CD4-positive, alpha-beta T cell treated with Interleukin-15 for 4 hours (primary cell): ENCODE measurements around the gene CAPZA3.
"Not testable (repeated sequence)": the region's sequence is repeated elsewhere in the genome, so short reads cannot be mapped to it uniquely, and the experiment has no call there.

Experiments
- DNase-seq: peaks from one replicate; pipeline ENCODE4 v3.0.0-alpha.2; 2020; ENCODE audit warnings: low spot score

CAPZA3 gene, protein sequence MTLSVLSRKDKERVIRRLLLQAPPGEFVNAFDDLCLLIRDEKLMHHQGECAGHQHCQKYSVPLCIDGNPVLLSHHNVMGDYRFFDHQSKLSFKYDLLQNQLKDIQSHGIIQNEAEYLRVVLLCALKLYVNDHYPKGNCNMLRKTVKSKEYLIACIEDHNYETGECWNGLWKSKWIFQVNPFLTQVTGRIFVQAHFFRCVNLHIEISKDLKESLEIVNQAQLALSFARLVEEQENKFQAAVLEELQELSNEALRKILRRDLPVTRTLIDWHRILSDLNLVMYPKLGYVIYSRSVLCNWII

DNA sequence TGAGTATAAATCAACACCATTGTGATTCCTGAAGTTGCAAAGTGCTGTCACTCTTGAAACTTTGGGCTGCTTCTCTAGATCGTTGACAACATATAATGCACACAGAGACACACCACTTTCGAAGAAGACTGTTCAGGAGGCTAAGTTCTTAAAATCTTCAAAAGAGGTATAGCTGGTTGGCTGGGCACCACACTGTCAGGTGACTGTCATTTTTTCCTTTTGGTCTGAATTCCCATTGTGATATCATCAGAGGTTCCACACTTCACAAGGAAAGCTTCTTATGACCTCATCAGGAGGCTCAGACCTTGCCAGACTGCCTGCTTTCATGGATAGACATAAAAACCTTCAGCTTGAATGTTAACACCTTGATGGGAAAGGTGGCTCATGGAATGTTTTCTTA lies at the start of gene CAPZA3, which contains the start of gene PLCZ1:
TSS of gene CAPZA3 (plus strand) at position 301 of the 400 bp plus-strand sequence. CDS start 150 bp downstream, outside the sequence.
TSS of gene PLCZ1 (minus strand) at position 194 of the 400 bp plus-strand sequence. CDS start 641 bp downstream, outside the sequence.
- DNase-seq, result no peak

DNA sequence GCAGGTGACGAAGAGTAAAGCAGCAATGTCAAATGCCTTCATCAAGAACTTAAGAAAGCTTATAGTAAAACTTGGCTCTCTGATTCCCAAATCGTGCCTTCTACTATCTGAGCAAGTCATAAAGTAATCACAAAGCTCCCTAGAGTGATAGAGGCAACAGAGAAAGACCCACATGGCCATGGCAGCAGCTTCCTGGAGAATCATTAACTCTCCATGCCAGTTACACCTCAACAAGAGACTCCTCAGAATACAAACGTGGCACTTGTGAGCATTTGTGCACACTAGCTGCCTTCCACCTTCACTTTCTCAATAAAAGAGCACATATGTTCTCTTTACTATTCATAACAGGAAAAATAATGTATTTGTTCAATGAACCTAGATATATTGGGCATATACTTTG lies 48.1 kb upstream of the CAPZA3 start:
- no peak for DNase-seq

DNA sequence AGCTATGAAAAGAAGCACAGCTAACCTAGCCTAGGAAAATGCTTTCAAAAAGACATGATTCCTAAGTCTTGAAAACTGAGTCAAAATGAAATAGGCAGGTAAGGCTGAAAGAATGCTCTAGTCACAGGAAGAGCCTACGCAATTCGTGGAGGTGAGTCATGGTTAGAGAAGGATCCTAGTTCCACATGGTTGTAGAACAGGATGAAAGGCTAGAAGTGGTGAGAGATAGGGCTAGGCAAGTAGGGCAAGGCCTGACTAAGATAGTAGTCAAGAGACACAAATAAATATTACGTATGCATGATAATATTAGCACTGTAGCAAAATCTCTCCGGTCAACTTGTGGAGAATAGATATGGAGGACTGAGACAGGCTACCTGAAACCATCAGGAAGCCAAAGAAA lies 47.3 kb upstream of the CAPZA3 start:
- no peak for DNase-seq

DNA sequence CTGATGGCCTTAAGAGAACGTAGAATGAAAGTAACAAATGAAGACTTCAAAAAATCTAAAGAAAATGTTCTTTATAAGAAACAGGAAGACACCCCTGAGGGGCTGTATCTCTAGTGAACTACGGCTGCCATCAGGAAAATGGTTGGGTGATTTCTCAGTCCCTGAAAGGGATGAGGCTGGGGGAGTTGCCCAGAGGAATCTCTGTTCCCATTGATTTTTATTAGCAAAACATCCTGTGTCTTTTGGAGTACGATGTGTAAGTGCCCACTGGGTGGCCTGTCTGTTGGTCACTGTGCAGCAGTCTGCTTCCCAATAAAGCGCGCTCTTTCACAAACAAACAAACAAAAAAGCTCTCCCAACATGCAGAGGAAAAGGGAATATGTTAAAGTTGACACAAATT lies 43.9 kb upstream of the CAPZA3 start:
- DNase-seq, result not testable (repeated sequence)

DNA sequence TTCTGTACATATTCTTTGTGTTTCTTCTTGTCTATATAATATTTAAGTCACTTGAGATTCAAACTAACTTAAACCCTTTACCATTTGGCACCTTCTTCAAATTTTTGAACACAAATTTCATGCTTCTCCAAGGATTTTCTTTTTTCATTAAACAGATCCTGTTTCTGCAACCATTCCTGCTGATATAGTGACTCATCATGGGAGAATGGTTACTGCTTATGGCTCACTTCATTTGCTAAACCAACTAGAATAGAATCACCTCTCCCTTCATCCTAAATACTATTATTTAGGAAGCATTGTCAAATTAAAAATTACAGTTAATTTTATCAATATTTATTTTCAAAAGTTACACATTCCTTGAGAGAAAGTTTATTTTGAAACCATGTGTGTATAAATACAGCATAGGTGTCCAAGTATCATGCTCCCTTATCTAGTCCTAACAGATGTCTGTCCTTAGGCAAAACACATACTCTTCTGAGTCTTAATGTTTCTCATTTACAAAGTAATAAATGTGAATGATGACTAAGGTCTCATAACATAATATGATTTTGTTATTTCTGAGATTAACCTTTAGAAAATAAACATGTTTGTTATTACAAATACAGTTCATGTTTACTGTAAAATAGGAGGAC lies 40.8 kb upstream of the CAPZA3 start:
- no peak for DNase-seq

DNA sequence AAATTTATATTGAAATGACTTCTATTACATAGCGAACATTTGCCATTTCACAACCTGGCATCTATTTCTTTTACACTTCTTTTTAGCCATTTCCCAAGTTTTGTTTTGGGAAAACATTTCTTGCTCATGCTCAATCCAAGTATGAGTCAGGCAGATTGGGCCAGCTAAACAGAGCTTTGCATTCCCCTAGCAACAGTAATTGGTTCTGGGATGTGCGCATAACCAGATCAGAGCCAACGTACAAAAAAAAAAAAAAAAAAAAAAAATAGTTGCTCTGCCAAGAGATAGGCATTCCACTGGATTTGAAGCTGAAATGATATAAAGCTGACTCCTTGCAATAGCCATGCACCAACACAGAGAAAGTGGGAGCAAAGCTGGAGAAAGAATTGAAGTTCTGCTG lies 37.6 kb upstream of the CAPZA3 start:
- DNase-seq, result no peak

DNA sequence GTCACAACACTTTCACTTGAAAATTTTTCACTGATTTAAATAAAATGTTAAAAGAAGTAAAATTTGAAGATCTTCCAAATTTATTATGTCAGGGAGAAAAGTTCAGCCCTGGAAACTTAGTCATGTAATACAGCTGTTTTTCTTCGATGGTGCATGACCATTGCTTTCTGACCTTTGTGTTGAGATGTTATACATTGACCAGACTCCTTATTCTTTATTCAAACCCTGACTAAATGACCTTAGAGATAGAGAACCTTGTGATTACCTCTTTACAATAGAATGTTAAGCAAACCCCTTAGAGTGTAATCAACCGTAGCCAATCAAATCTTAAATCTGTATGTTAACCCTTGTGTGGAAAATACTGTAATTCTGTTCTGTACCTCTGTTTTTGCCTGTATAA lies 34.6 kb upstream of the CAPZA3 start:
- DNase-seq, result no peak

DNA sequence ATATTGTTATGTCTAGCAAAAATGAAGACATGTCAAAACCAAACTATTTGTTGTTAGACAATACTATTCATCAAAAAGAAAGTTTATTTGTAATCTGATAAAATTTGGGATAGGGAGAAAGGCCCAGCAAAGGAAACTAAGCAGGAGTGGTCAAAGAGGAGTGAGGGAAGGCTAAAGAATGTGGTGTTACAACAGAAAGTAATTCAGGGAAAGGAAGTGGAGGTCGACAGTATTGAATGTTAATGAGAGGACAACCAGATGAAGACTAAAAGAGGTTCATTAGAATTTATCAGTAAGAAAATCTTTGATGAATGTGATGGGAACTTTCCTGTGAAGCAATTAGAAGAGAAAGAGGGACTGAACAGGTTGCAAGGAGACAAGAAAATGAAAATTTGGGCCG lies 34.0 kb upstream of the CAPZA3 start:
- DNase-seq, result no peak

DNA sequence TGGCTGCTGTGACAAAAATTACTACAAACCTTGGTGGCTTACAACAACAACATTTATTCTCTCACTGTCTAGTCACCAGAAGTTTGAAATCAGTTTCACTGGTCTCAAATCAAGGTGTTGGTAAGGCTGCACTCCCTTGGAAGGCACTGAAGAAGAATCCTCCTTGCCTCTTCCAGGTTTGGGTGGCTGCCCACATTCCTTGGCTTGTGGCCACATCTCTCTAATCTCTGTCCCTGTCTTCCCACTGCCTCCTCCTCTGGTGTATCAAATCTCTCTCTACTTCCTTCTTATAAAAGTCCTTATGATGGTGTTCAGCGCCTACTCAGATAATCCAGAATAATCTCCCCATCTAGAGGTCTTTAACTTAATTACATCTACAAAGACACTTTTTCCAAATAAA lies 31.1 kb upstream of the CAPZA3 start:
- DNase-seq, result no peak

DNA sequence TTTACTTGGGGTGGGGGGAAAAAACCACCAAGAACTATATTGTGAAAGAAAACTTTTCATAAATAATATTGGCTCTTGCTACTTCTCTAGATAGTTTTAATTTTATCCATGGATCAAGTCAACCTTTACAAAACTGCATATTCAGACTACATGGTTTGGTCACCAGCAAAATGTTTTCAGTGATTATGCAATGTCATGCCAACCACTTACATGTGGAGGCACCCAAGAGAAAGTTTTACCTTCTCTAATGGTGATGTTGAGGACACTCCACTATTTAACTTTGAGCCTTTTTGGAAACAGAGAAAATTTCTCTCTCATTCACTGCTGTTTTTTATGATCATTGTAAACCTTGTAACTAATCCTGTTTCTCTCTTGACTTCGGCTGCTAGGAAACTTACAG lies 21.7 kb upstream of the CAPZA3 start:
- no peak for DNase-seq

DNA sequence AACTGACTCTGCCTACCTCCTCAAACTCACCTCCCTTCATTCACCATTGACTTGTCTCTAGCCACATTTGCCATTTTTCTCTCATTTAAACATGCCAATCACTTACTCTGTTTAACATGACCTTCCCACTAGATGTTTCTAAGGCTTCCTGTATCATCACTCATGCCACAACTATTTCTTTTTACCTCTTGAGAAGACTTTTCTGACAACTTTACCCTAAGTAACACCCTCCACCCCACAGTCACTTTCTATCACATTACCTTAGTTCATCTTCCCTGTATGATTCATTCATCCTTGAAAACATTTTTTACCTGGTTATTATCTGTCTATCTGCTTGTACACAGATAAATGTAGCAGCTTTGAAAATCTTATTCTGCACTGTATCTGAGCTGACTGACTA lies 19.5 kb upstream of the CAPZA3 start:
- DNase-seq, result no peak

DNA sequence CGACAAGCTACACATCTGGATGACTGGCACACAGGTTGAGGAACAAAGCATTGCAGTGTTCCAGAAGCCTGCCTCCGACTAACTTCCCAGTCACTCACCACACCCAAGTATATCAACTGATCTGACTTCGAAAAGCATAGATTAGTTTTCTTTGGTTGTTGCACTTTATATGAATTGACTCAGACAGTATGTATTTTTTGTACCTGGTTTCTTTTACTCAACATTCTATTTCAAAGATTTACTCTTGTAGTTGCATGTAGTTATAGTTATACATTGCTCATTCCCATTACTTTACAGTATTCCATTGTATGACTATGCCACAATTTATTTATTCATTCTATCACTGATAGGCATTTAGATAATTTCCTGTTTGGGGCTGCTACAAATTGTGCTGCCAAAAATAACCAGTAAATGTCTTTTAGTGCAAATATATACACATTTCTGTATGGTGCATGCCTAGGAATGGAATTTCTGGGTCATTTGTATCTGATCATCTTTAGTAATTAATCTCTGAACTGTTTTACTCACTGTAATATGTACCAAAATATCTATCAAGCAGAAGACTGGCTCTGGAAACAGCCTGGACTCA lies 17.9 kb upstream of the CAPZA3 start:
- DNase-seq, result no peak

DNA sequence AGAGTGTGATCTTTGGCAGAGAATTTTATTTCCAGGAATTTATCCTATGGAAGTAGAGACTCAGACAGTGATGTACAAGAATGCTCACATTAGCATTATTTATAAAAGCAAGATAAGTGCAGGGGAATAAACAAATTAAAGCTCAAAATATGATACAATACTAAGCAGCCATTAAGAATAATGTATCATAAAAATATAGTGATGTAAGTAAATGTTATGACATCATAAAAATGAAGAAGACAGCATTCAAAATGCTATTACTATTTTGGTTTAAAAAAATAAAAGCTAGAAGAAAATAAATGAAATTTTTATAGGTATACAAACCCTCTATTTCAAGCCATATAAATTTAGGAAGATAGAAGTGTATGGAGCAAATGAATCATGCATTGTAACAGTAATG lies 17.2 kb upstream of the CAPZA3 start:
- no peak for DNase-seq

DNA sequence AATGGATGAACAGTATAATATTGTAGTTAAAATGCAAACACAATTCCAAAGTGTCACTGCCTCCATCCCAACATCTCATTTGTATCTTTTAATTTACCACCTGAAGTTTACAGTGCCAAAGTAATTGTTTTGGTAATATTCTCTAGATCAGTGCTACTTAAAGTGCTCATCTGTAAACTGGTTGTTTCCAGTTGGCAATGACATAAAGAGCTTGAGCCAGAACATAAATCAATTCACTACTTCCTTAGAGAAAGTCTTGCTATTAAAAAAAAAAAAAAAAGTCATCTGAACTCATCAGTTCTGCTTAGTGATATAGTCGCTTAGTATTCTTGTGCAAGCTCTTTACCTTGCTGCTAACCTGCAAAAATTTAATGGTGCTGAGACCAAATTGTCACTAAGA lies 16.5 kb upstream of the CAPZA3 start:
- no peak for DNase-seq

DNA sequence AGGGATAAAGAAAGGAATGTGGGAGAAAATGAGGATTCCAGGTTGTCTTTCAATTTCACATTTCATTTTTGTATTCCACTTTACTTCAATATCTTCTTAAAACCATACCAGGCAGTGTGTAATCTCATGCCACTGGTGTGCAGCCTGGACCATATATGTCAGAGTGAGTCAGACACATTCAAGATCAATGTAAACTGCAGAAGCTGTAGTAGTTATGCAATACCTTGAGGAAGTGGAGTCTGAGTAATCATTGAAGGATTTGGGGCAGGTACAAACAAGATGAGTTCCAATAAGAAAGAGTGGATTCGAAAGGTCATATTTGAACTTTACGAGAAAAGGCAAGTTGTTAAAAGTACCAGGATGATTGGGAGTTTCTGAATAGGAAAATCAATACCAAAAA lies 14.2 kb upstream of the CAPZA3 start:
- no peak for DNase-seq

DNA sequence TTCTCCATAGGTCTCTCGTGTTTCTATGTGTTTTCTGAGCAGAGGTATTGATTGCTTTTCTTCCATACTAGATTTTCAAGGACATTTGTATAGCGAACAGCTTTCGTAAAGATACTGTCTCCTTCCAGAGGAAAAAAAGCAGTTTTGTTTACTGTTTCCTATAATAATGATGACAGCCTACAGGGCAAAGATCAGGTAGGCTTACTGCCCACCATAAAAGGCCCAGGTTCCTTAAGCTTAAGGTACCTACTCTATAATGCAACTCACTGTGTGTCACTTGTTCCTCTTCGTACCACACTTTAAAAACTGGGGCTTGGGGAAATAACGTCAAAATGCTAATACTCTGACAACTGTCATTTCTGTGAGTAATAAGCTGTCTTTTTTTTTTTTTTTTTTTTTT lies 6.8 kb upstream of the CAPZA3 start:
- no peak for DNase-seq

DNA sequence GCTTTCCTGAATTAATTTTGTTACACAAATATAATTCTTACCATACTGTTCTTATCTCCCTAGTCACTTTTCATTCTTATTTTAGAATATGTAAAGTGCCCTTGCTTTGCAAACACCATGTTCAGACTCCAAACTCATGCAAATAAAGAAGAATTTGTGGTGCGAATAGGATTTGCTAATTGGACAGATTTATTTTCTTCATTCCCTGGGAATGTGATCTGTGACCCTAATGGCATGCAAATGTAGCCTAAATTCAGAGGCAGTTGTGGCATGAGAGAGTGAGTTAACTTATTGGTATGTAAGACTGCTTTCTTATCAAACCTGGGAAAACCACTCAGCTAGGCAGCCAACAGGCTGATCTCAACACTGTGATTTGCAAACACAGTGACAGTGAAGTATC lies 10.0 kb downstream of the CAPZA3 start:
- DNase-seq, result no peak

DNA sequence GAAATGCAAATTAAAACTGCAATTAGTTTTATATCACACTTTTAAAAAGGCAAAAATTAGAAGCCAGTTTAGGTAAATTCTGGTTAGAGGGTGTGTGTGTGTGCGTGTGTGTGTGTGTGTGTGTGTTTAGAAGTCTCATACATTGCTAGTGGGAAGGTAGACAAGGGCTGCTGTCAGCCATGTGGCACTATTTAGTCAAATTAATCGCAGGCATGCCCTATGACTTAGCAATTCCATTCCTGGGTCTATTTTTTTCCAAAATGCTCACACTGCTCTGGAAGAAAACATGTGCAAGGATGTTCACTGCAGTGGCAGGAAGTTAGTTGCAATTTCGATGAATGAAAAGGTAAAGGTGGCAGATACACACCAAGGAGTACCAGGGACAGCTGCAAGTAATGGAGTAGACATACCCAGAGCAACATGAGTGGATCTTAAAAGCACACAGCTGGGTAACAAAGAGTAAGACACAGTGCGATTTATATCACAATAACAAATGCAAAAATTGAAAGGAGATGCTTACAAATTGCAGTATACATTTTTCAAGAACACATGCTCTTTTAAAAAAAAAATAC lies 11.6 kb downstream of the CAPZA3 start:
- DNase-seq, result no peak

DNA sequence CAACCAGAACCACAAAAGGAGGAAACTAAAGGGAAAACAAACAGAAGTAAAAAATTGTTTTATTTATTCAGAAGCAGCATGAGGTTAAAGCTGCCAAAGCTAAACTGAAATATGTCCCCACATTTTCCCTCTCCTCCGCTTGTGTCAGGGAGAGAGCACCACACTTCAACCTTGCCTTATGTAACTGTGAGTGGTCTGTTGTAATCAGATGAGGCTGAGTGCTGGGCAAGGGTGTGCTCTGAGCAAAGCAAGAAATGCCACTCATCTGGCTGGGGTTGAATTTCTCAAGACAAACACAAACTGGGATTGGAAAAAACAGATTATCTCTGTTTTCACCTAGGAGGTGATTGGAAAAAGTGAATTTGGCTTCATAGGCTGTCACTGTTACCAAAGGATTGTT lies 12.2 kb downstream of the CAPZA3 start:
- DNase-seq, result no peak

DNA sequence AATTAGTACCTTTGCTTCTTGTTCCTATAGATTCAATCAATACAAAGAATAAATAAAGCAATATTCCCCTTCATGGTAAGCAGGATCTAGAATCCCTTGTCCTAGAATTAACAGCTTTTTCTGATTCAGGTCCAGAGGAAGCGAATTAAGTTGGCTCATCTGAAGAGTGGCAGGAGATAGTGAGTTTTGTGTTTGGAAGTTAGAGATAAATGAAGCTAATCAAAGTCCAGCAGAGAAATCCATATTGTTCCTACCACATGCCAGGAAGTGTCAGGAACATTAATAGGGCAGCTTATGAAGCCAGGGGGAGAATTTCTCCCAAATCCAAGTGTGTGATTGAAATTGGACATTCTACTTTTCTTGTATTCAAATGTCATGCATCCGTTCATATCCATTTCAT lies 13.9 kb downstream of the CAPZA3 start:
- no peak for DNase-seq

DNA sequence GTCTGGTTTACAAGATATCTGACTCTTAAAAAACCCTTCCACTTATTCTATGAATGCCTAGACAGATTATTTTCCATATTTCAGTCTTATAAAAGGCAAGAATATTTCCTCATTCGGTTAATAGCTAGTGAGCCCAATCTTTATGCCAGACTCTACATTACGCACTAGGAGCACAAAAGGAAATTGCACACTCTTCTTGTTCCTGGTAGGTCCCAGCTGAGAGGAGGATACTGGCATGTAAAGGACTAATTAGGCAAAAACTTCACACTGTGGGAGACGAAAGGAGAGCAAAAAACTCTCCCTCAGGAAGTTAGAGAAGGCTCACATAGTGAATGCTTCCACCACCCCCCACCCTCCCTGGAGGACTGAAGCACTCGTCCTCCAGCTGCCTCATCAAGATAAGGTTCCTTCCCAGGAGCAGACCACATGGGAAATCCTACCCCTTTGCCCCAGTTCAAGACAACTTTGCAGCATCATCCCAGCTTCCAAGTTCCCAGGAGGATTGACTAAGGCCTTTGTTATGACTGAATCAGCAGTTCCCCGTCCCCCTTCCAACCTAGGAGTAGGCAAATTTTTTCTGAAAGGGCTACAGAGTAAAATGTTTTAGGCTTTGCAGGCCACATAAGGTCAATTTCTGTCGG lies 14.5 kb downstream of the CAPZA3 start:
- DNase-seq, result no peak

DNA sequence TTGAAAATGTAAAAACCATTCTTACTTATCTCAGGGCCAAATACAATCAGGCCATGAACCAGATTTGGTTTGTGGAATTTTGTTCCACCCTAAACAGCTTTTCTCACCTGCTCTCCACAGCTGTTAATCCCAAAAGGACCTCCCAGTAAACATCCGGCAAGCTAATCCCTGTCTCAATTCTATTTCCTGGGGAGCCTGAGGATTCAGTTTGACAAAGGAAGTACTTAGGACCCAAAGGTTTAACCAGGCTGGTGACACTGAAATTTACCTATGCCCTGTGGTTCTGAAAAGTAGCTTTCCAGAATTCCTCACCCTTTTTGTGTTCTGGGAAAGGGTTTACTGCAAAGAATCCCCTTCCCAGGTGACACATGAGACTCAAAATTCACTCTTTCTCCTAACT lies 15.0 kb downstream of the CAPZA3 start:
- no peak for DNase-seq
